GM12878 (cell line): ENCODE data around the gene ANO5. TPM values are rescaled to one million over a fixed set of nuclear protein-coding genes. Genes with fewer than 3 reads are reported as not detected.

Source experiments
- polyA plus RNA-seq, 11 experiments: library from polyadenylated mRNA; depleted of rRNA in 4 of 11; unstranded in 6 of 11; stranded (reverse) in 5 of 11; fragments of >200 nt; fragmentation: Nextera tagmentation in 4 of 11; fragmentation: Illumina TruSeq in 1 of 11; extraction: Ambion mirVana in 4 of 11; extraction: Trizol in 1 of 11; gene quantifications; 1 replicate in 1 of 11; 2 replicates in 10 of 11; pipeline versions ENCODE4 v1.2.1 to v1.2.3, GENCODE V29; 2011 to 2016; ENCODE audit warnings: inconsistent platforms in 2 of 11, missing spikeins in 2 of 11, low read depth in 1 of 11
- total RNA-seq, 4 experiments: library from RNA; depleted of rRNA in 3 of 4; stranded (reverse); fragments of >200 nt in 3 of 4; fragmentation: Illumina TruSeq in 1 of 4; extraction: Trizol in 1 of 4; gene quantifications; 2 replicates each; pipeline versions ENCODE4 v1.2.1 to v1.2.3, GENCODE V29; 2013 to 2021

ANO5 gene
- total and polyA plus RNA-seq, 10 of the 15 experiments (the other 5 are each of a cell fraction or from before 2014, with no cell fraction given) = 1.6 to 10.2 (median 4.1) TPM

Other genes starting within 250 kb of the ANO5 start
- not detected in 2 replicates for gene SLC17A6, start 145.3 kb downstream of the ANO5 start, total RNA-seq (2014; rRNA removed)
- not detected in 2 replicates for gene SLC17A6, start 145.3 kb downstream of the ANO5 start, total RNA-seq (2014; rRNA removed; fragmentation: Illumina TruSeq; extraction: Trizol)
- not detected in 2 replicates for gene SLC17A6, start 145.3 kb downstream of the ANO5 start, total RNA-seq (2021)
- gene SLC17A6, start 145.3 kb downstream of the ANO5 start, polyA plus RNA-seq (2011; rRNA removed) = not detected in 2 replicates
- gene SLC17A6, start 145.3 kb downstream of the ANO5 start, polyA plus RNA-seq (2014; fragmentation: Illumina TruSeq; extraction: Trizol) = not detected in 2 replicates
- gene SLC17A6, start 145.3 kb downstream of the ANO5 start, polyA plus RNA-seq (2014; fragmentation: Nextera tagmentation; extraction: Ambion mirVana) = not detected
- not detected in 2 replicates for gene SLC17A6, start 145.3 kb downstream of the ANO5 start, polyA plus RNA-seq (2014; rRNA removed)
- not detected for gene SLC17A6, start 145.3 kb downstream of the ANO5 start, polyA plus RNA-seq (2016; fragmentation: Nextera tagmentation; extraction: Ambion mirVana)